HepG2 (cell line): ENCODE results near the gene RAB33B. TPM values are rescaled to one million over a fixed set of nuclear protein-coding genes. Genes with fewer than 3 reads are reported as not detected.

Experiments used
- BORCS8-MEF2B ChIP-seq: sonication (generic); formaldehyde crosslinking; IDR thresholded peaks from 2 replicates; pipeline ENCODE4 v1.8.0; 2022; ENCODE audit warnings: mild to moderate bottlenecking, missing genetic modification reagents
- EEA1 ChIP-seq: sonication (generic); formaldehyde crosslinking; IDR thresholded peaks from 2 replicates; pipeline ENCODE4 v1.5.1; 2020; ENCODE audit warnings: mild to moderate bottlenecking, missing genetic modification reagents, borderline replicate concordance
- ESRRA ChIP-seq: sonication (generic); formaldehyde crosslinking; IDR thresholded peaks from 2 replicates; pipeline ENCODE4 v1.5.1; 2020; ENCODE audit warnings: mild to moderate bottlenecking, low read depth, missing genetic modification reagents
- FOSL2 ChIP-seq: sonication (generic); formaldehyde crosslinking; IDR thresholded peaks from 2 replicates; pipeline ENCODE4 v1.4.0; 2020; ENCODE audit warnings: missing genetic modification reagents
- GMEB1 ChIP-seq: sonication (generic); formaldehyde crosslinking; IDR thresholded peaks from 2 replicates; pipeline ENCODE4 v1.5.1; 2020; ENCODE audit warnings: missing genetic modification reagents, mild to moderate bottlenecking, borderline replicate concordance
- GZF1 ChIP-seq: sonication (generic); formaldehyde crosslinking; IDR thresholded peaks from 2 replicates; pipeline ENCODE4 v1.5.1; 2020; ENCODE audit warnings: mild to moderate bottlenecking, missing genetic modification reagents
- HMG20A ChIP-seq: IDR thresholded peaks from 2 replicates; pipeline ENCODE4 v1.6.1; 2016; ENCODE audit warnings: borderline replicate concordance
- KLF6 ChIP-seq: IDR thresholded peaks from 2 replicates; pipeline ENCODE4 v1.8.0; 2016; ENCODE audit warnings: missing biosample characterization, missing genetic modification reagents
- MAFK ChIP-seq, 2 experiments: IDR thresholded peaks in 1 of 2; conservative IDR thresholded peaks in 1 of 2; 2 replicates each; pipeline ENCODE4 v1.6.1; 2011; ENCODE audit warnings: improper control_type of control experiment in 2 of 2, low read length in 2 of 2
- NFYB ChIP-seq: sonication (generic); formaldehyde crosslinking; IDR thresholded peaks from 2 replicates; pipeline ENCODE4 v1.4.0; 2020; ENCODE audit warnings: missing genetic modification reagents
- NR0B2 ChIP-seq: sonication (generic); formaldehyde crosslinking; IDR thresholded peaks from 2 replicates; pipeline ENCODE4 v1.4.0; 2020; ENCODE audit warnings: mild to moderate bottlenecking, missing genetic modification reagents
- RFX1 ChIP-seq: fragments of 450-650 bp; IDR thresholded peaks from 2 replicates; pipeline ENCODE4 v1.6.1; 2017
- SCMH1 ChIP-seq: sonication (generic); formaldehyde crosslinking; IDR thresholded peaks from 2 replicates; pipeline ENCODE4 v1.9.0; 2021; ENCODE audit warnings: missing genetic modification reagents, mild to moderate bottlenecking, borderline replicate concordance
- SNAPC4 ChIP-seq: sonication (generic); formaldehyde crosslinking; IDR thresholded peaks from 2 replicates; pipeline ENCODE4 v1.4.0; 2020; ENCODE audit warnings: mild to moderate bottlenecking, missing genetic modification reagents
- TOE1 ChIP-seq: sonication (generic); formaldehyde crosslinking; IDR thresholded peaks from 2 replicates; pipeline ENCODE4 v1.4.0; 2020; ENCODE audit warnings: mild to moderate bottlenecking, missing genetic modification reagents
- U2AF1 ChIP-seq: fragments of 200-400 bp; formaldehyde crosslinking; optimal IDR thresholded peaks from 2 replicates; pipeline ENCODE3; 2017; ENCODE audit warnings: mild to moderate bottlenecking, low read depth, low read length
- ZBTB7A ChIP-seq: sonication (generic); formaldehyde crosslinking; IDR thresholded peaks from 2 replicates; pipeline ENCODE4 v1.8.0; 2022; ENCODE audit warnings: mild to moderate bottlenecking, missing genetic modification reagents
- ZMYM4 ChIP-seq: sonication (generic); formaldehyde crosslinking; IDR thresholded peaks from 2 replicates; pipeline ENCODE4 v1.8.1; 2023; ENCODE audit warnings: mild to moderate bottlenecking, missing genetic modification reagents
- ZNF253 ChIP-seq: sonication (generic); formaldehyde crosslinking; IDR thresholded peaks from 2 replicates; pipeline ENCODE4 v1.8.0; 2022; ENCODE audit warnings: mild to moderate bottlenecking, missing genetic modification reagents, borderline replicate concordance
- ZNF331 ChIP-seq: sonication (generic); formaldehyde crosslinking; IDR thresholded peaks from 2 replicates; pipeline ENCODE4 v1.4.0; 2020; ENCODE audit warnings: missing genetic modification reagents
- ZNF44 ChIP-seq: sonication (generic); formaldehyde crosslinking; IDR thresholded peaks from 2 replicates; pipeline ENCODE4 v1.5.1; 2020; ENCODE audit warnings: mild to moderate bottlenecking, missing genetic modification reagents
- ZNF503 ChIP-seq: sonication (generic); formaldehyde crosslinking; IDR thresholded peaks from 2 replicates; pipeline ENCODE4 v1.4.0; 2020; ENCODE audit warnings: missing genetic modification reagents
- ZNF530 ChIP-seq: sonication (generic); formaldehyde crosslinking; IDR thresholded peaks from 2 replicates; pipeline ENCODE4 v1.5.0; 2020; ENCODE audit warnings: low read depth, mild to moderate bottlenecking, missing genetic modification reagents
- ZNF709 ChIP-seq: sonication (generic); formaldehyde crosslinking; IDR thresholded peaks from 2 replicates; pipeline ENCODE4 v1.5.0; 2020; ENCODE audit warnings: mild to moderate bottlenecking, missing genetic modification reagents
- ZSCAN9 ChIP-seq: IDR thresholded peaks from 2 replicates; pipeline ENCODE4 v1.6.1; 2016; ENCODE audit warnings: borderline replicate concordance
- polyA plus RNA-seq, 8 experiments: library from polyadenylated mRNA; depleted of rRNA in 3 of 8; stranded (reverse) in 7 of 8; unstranded in 1 of 8; fragments of >200 nt; fragmentation: Illumina TruSeq in 4 of 8; extraction: Trizol in 4 of 8; gene quantifications; 2 replicates each; pipeline versions ENCODE4 v1.2.1 to v1.2.3, GENCODE V29; 2011 to 2016; ENCODE audit warnings: low read depth in 4 of 8, missing spikeins in 1 of 8, mixed read lengths in 1 of 8; ENCODE audit not compliant: insufficient read depth in 1 of 8
- total RNA-seq, 5 experiments: library from RNA; depleted of rRNA; stranded (reverse); fragments of >200 nt; fragmentation: Illumina TruSeq; extraction: Trizol; gene quantifications; 2 replicates each; pipeline ENCODE4 v1.2.3, GENCODE V29; 2016; ENCODE audit warnings: low read depth in 1 of 5

RAB33B gene
- total and polyA plus RNA-seq, 2 of the 13 experiments (the other 11 are each of a cell fraction or from before 2014, with no cell fraction given), result 7.6 to 8.1 TPM

- TF ChIP-seq SNAPC4 (CRISPR knock-in tag), result no peak; the same call in 1 of the 2 replicates
- TF ChIP-seq HMG20A (CRISPR knock-in tag), result no peak
- TF ChIP-seq FOSL2 (CRISPR knock-in tag), result no peak
- TF ChIP-seq ZNF503 (CRISPR knock-in tag), result no peak
- no peak for TF ChIP-seq MAFK (conservative IDR thresholded peaks at IDR 0.05 in 1 of 2, IDR thresholded peaks at IDR 0.05 in 1 of 2; ENCODE audit: low read length in 2 of 2)
- no peak for TF ChIP-seq SCMH1 (CRISPR knock-in tag)
- no peak for TF ChIP-seq ZNF44 (CRISPR knock-in tag)
- TF ChIP-seq NR0B2 (CRISPR knock-in tag), result 0 out of 2 replicates have a peak, but pooled peaks have one; percentile 22
- no peak for TF ChIP-seq ZNF331
- no peak for TF ChIP-seq TOE1 (CRISPR knock-in tag)
- peak; percentile 19; the same call in 1 of the 2 replicates for TF ChIP-seq ZSCAN9 (CRISPR knock-in tag)
- TF ChIP-seq ZMYM4 (CRISPR knock-in tag), result no peak
- TF ChIP-seq EEA1 (CRISPR knock-in tag), result no peak
- no peak for TF ChIP-seq ZNF530
- TF ChIP-seq BORCS8-MEF2B (CRISPR knock-in tag), result no peak
- TF ChIP-seq ZNF709 (CRISPR knock-in tag), result no peak
- TF ChIP-seq KLF6 (CRISPR knock-in tag), result no peak
- no peak for TF ChIP-seq GMEB1 (CRISPR knock-in tag)
- peak; percentile 82 for TF ChIP-seq U2AF1
- TF ChIP-seq ZBTB7A, result no peak
- TF ChIP-seq GZF1 (CRISPR knock-in tag), result no peak
- TF ChIP-seq ZNF253, result no peak
- TF ChIP-seq NFYB (CRISPR knock-in tag), result no peak
- TF ChIP-seq RFX1, result no peak
- TF ChIP-seq ESRRA (CRISPR knock-in tag), result peak; percentile 43; the same call in 1 of the 2 replicates
Measured at GRCh38 chr4:139453041-139453370, 915 bp upstream of the RAB33B start (continued).
